Stimulated activated CD4-positive, alpha-beta T cell treated with anti-CD3 and anti-CD28 coated beads, Interleukin-15, amount 100 ng/mL, for 24 hours (primary cell): ENCODE results near the gene PARP15.
"Not testable (repeated sequence)": the region's sequence is repeated elsewhere in the genome, so short reads cannot be mapped to it uniquely, and the experiment has no call there.

Experiments used
- DNase-seq: peaks from one replicate; pipeline ENCODE4 v3.0.0-alpha.2; 2020

Gene PARP15

DNA sequence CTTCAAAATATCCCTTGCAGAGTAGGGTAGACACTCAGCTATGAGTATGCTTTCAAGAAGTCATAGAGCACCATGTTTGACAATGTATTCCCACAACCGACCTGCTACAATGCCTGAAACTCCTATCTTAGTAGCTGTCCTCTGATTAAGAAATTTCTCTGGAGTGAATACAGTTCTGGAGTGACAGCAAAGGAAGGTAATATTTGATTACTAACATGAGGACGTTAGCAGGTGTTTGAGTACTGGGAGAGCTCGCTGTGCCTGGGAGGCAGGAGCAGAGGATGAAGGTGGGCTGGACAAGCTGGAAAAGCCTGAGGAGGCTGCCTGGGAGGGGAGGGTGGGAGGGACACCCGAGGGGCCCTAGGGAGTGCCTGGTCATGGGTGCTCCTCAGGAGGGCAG is 42.9 kb downstream of the PARP15 start:
- no peak for DNase-seq

DNA sequence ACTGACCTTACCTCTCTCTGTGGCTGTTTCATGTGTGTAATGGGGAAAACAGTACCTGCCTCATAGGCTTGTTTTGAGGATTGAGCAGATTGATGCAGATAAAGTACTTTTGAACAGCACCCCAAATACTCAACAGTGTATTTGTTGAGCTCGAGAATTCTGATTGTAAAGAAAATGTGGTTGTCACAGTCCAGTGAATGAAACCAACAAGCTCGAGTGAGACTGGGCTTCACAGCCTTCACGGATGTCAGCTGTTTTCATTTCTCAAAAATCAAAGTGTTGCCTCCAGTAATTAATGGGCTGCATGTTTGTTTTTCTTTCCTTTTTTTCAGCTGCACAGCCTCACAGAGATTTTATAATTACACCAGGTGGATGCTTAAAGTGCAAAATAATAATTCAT is 43.7 kb downstream of the PARP15 start:
- no peak for DNase-seq

- no peak for DNase-seq
These were observed 45.8 kb downstream of the PARP15 start for GRCh38 chr3:122623031-122623829.

GRCh38 chr3:122626515-122627180 is 49.2 kb downstream of the PARP15 start:
- DNase-seq, result no peak

DNA sequence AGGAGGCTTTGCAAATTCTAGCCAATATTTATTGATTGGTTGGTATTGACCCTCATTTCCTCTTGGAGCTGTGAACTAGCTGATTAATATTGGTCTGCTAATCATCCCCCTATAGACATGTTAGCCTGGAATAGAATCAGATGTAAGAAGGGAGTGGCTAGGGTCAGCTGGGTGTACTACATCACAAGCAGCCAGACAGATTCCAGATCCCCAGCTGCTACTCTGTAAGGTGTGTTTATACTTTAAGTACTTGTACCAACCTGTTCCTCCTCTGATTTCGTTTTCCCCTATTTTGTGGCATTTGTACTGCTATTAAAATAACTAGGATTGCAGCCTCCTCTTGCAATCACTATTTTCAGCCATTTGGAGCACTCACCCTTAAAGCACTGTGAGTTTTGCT is 49.9 kb downstream of the PARP15 start:
- DNase-seq, result no peak

DNA sequence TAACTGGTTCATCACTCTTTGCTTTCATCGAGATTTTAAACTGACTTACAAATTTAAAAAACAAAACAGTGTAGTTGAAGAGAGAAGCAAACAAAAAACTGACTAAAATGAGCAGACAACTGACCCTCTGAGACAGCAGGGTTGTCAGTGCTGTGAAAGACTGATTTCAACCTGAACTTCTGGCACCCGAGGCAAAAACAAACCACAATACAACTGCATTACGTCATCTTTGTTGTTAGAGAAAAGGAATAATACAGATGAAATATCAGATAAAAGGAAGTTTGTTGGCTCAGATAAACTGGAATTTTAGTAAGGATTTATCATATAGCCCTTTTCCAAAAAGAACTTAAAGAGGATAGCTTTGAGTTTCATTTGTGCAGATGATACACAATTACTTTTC is 51.1 kb downstream of the PARP15 start:
- DNase-seq, result no peak

DNA sequence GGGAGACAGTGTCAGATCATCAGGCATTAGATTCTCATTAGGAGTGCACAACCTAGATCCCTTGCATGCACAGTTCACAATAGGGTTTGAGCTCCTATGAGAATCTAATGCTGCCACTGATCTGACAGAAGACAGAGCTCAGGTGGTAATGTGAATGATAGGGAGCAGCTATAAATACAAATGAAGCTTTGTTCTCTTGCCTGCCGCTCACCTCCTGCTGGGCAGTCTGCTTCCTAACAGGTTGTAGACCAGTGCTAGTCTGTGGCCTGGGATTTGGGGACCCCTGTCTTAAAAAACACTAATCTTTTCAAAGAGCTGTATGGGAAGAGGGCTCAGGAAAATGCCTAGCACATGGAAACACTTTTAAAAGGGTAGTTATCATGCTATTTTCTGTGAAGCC is 52.3 kb downstream of the PARP15 start:
- DNase-seq, result no peak

- no peak for DNase-seq
These were observed 58.3 kb downstream of the PARP15 start for GRCh38 chr3:122635789-122636188.

GRCh38 chr3:122636697-122637096 is 59.2 kb downstream of the PARP15 start:
- DNase-seq, result no peak

DNA sequence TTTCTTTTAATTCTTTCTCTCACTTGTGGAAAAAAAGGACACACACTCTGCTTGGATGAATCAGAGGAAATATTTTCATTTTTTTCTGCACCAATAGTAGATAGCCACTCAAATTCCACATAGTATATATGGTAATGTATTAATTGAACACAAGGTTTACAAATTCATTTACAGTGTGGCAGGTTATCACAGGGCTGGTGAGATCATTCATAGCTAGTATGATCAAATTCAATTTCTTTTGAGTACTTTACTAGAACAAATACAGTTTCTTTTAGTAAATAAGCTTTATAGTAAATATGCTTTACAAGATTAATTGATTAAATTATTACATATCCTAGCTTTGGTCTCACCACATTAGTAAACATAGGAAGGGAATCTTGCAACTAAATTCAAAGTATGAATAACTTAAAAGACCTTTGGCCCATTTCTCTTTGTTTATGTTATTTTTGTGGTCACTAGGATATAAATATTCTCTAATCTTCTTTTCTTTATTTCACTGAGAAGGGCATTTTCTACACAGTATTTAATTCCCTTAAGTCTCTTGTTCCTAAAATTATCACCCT is 63.1 kb downstream of the PARP15 start:
- no peak for DNase-seq

DNA sequence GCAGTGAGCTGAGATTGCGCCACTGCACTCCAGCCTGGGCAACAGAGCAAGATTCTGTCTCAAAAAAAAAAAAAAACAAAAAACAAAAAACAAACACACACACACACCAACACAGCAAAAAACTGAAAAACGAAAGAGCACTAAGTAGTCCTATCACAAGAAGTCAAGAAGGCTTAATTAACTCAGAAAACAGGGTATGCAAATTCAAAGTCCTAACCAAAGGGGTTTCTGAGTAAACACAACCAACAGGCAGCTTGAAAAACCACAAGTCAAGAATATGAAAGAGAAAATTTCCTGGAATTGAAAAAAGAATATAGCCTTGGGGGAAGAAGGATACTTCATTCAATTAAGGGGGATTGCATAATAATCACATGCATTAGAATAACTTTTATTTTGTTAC is 65.5 kb downstream of the PARP15 start:
- DNase-seq, result no peak

DNA sequence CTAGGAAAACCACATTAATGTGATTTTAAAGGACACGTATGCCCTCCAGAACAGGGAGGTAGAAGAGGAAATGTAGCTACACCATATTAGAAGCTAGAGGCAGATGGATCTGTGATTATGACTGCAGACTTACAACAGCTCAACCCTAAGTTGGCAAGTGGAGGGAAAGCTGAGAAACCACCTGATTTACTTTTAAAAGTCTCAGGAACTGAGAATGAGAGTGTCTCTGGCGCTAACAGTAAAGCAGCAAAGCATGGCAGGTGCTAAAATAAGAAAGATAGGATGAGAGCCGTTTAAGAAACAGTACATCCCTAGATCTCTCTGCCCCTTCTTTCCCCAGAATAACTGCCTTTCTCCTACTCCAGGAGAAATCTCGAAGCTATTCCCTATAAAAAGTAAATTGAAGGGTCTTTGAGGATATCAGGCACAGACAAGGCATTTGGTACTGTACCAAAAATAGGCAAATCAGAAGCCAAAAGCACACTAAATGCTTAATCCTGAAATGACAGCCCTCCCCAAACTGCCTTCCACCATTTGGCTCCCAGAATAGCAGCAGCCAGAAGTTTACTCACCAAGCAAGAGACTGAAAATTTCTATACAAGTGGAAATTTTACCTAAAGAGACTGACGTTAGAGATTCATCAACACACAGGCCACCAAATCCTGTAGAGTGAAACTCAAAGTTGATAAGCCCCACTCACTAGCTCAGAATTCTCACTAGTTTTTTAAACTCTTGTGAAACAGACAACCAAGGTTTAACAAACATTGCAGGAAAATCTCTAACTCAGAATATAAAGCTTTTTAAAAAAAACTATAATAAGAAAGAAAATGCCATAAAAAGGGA is 68.9 kb downstream of the PARP15 start:
- DNase-seq, result no peak

DNA sequence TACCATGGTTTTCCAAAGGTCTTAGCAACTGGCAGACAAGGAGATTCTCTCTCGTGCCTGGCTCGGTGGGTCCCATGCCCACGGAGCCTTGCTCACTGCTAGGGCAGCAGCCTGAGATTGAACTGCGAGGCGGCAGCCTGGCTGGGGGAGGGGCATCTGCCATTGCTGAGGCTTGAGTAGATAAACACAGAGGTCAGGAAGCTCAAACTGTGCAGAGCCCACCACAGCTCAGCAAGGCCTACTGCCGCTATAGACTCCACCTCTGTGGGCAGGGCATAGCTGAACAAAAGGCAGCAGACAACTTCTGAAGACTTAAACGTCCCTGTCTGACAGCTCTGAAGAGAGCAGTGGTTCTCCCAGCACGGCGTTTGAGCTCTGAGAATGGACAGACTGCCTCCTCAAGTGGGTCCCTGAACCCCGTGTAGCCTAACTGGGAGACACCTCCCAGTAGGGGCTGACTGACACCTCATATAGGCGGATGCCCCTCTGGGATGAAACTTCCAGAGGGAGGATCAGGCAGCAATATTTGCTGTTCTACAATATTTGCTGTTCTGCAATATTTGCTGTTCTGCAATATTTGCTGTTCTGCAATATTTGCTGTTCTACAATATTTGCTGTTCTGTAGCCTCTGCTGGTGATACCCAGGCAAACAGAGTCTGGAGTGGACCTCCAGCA is 73.9 kb downstream of the PARP15 start:
- DNase-seq, result not testable (repeated sequence)

- DNase-seq, result not testable (repeated sequence)
These were observed 74.5 kb downstream of the PARP15 start for GRCh38 chr3:122651962-122652361.

DNA sequence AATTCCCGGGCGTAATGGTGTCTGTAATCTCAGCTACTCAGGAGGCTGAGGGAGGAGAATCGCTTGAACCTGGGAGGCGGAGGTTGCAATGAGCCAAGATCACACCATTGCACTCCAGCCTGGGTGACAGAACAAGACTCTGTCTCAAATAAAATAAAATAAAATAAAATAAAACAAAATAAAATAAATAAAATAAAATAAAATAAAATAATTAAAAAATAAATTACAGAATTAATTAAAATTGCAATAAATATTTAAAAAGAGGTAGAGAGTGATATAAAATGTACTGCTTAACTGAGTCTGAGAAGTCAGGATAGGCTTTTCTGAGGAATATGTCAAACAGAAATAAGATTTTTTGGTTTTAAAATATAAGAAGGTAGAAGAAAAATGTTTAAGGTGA is 80.9 kb downstream of the PARP15 start:
- not testable (repeated sequence) for DNase-seq

DNA sequence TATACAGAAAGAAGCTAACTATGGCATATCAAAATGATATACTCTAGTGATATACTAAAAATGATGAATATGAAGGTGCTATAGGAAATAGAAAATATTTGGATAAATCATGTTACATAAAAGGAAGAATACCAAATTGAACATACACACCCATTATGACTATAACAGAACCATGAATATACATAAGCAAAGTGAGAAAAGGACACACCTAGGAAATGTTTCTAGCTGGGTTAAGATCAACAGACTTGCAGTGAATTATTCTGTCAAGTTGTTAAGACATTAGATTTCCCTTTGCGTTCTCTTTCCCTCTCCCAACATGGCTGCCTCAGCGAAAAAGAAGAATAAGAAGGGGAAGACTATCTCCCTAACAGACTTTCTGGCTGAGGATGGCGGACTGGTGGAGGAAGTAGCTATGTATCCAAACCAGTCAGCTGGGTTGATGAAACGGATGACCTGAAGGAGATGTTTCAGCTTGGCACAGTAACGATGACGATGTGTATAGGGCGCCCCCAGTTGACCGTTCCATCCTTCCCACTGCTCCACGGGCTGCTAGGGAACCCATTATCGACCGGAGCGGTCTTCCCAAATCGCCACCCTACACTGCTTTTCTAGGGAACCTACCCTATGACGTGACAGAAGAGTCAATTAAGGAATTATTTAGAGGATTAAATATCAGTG is 83.0 kb downstream of the PARP15 start:
- peak; percentile 8 for DNase-seq

DNA sequence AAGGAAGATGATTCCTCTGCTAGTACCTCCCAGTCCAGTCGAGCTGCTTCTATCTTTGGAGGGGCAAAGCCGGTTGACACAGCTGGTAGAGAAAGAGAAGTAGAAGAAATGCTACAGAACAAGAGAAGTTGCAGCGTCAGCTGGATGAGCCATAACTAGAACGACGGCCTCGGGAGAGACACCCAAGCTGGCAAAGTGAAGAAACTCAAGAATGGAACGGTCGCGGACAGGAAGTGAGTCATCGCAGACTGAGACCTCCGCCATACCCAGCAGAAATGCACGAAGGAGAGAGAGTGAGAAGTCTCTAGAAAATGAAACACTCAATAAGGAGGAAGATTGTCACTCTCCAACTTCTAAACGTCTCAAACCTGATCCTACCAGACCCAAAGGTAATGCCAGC is 84.2 kb downstream of the PARP15 start:
- DNase-seq, result peak; percentile 32

DNA sequence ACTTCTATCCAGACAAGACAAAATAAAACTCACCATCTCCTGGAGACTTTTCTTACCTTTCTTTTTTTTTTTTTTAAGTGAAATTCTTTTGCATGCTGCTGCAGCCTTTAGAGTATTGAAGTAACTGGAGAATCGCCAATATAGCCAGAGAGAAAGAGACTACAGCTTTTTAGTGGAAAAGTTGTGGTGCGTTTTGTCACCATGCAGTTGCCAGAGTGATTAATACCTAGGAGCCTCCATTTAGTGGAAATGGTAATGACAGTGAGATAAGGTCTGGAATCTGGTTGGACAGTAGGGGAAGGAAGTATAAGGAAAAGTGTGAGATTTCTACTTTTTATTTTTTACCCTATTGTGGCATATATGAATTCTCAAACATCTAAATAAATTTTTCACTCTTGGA is 85.1 kb downstream of the PARP15 start:
- no peak for DNase-seq

GRCh38 chr3:122665226-122665786 is 87.9 kb downstream of the PARP15 start:
- no peak for DNase-seq

DNA sequence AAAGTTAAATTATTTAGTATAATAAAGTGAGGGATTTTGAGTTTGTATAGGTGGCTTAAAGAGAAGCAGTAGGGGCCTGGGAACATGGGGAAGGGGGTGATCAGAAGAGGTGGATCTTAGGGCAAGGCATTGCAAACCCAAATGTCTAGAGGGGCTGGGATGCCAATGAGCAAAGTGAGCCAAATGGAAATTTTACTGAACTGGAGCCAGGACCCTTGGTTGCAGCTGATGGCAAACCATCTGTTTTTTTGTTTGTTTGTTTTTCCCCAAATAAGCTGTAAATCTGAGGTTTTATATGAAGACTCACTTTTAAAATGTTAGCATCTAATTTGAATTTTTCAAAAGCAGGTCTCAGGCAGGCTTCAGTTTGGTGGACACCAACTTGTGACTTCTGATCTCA is 88.4 kb downstream of the PARP15 start:
- DNase-seq, result no peak

- peak; percentile 66 for DNase-seq
These were observed 91.7 kb downstream of the PARP15 start for GRCh38 chr3:122668930-122669730.
